Coronary artery (tissue), 2 donors: ENCODE measurements around the gene PLA2G1B.
A peak's percentile ranks its signal among the peaks of the same experiment; 100 is the strongest.

ENCODE experiments used
- DNase-seq: peaks from one replicate; pipeline ENCODE4 v3.0.0-alpha.2; 2017; ENCODE audit warnings: low spot score
- H3K27ac ChIP-seq, 2 donors: fragments of 200-600 bp; sonication (generic); one replicate each; pipeline ENCODE4 v1.5.1; 2016 to 2019
- H3K4me3 ChIP-seq: fragments of 200-600 bp; sonication (generic); 2 replicates; pipeline ENCODE4 v1.5.1; 2016; ENCODE audit warnings: mild to moderate bottlenecking, moderate library complexity
- CTCF ChIP-seq: fragments of 200-600 bp; sonication (generic); IDR thresholded peaks from one replicate; pipeline ENCODE4 v1.5.1; 2019; ENCODE audit warnings: antibody characterized with exemption

The PLA2G1B gene

GRCh38 chr12:120358412-120359100, 31.0 kb upstream of the PLA2G1B start:
- no peak for TF ChIP-seq CTCF
- Histone ChIP-seq H3K27ac (no peak overlapping the region), H3K4me3 (no peak overlapping the region)
- DNase-seq = no peak

GRCh38 chr12:120357104-120357503, 29.5 kb upstream of the PLA2G1B start:
- Histone ChIP-seq H3K27ac (no peak overlapping the region), H3K4me3 (no peak overlapping the region)
- DNase-seq = no peak
- no peak for TF ChIP-seq CTCF

GRCh38 chr12:120356567-120357030, 29.0 kb upstream of the PLA2G1B start:
- no peak overlapping the region for H3K4me3 ChIP-seq
- peak; percentile 76 for DNase-seq
- no peak overlapping the region for H3K27ac ChIP-seq
- peak; percentile 55 for TF ChIP-seq CTCF

GRCh38 chr12:120353556-120354317, 26.2 kb upstream of the PLA2G1B start:
- TF ChIP-seq CTCF = no peak
- no peak for DNase-seq
- Histone ChIP-seq H3K27ac (no peak overlapping the region), H3K4me3 (no peak overlapping the region)

- Histone ChIP-seq H3K4me3 (no peak overlapping the region), H3K27ac (no peak overlapping the region)
- DNase-seq = no peak
- TF ChIP-seq CTCF = no peak
Observed at GRCh38 chr12:120353136-120353535, 25.6 kb upstream of the PLA2G1B start.

- Histone ChIP-seq H3K27ac (no peak overlapping the region), H3K4me3 (no peak overlapping the region)
- DNase-seq = no peak
- no peak for TF ChIP-seq CTCF
Observed at GRCh38 chr12:120352117-120352516, 24.5 kb upstream of the PLA2G1B start.
